NCI-H128 (cell line): ENCODE measurements around the gene ADGRV1.

ENCODE experiments used
- DNase-seq: peaks from one replicate; lab custom pipeline; 2025; ENCODE audit not compliant: unreplicated experiment; lab: John Stamatoyannopoulos, UW

ADGRV1 gene

GRCh38 chr5:91178461-91178860 lies 619.9 kb downstream of the ADGRV1 start:
- no peak for DNase-seq

DNA sequence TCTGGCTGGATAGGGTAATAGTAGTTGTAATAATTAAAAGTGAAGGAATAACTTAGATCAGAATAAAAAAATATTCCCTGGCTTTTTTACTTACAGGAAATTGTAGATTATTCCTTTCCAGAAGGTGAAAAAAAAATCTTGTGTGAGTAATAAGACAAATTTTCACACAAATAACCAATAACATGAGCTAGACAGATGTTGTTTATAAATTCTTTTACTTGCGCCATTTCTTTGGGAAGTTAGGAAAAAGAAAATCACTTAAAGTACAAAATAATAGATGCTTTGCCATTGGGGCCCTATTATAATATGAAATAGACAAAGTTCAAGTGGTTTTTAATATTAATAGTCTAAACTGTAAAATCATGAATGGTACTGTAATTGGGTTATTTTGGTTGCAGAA lies 620.4 kb downstream of the ADGRV1 start:
- DNase-seq: no peak

DNA sequence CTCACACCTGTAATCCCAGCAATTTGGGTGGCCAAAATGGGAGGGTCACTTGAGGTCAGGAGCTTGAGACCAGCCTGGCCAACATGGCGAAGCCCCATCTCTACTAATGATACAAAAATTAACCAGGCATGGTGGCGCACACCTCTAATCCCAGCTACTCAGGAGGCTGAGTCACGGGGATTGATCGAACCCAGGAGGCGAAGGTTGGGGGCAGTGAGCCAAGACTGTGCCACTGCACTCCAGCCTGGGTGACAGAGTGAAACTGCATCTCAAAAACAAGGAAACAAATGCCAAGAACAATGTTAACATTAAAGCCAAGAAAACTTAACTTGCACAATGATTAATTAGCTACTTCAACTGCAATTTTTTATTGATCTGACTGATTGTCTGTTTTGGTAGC lies 621.9 kb downstream of the ADGRV1 start:
- no peak for DNase-seq

GRCh38 chr5:91182763-91183162 lies 624.2 kb downstream of the ADGRV1 start:
- no peak for DNase-seq

DNA sequence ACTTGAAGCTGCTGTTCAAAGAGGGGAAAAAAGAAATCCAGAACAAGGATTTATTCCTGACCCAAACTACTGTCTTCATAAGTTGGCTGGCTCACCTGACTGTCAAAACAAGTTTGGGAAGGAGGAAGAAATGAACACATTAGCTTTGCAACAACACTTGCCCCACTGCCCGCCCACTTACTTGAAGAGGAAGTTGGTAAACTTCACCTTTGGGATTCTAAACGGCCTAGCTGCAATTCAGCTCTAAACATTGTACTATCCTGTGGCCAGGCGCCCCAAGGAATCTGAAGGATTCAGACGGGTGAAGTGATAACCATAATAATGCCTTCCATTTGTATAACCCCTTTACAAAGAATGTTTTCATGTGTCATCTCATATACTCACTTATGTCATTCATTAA lies 625.1 kb downstream of the ADGRV1 start:
- no peak for DNase-seq

DNA sequence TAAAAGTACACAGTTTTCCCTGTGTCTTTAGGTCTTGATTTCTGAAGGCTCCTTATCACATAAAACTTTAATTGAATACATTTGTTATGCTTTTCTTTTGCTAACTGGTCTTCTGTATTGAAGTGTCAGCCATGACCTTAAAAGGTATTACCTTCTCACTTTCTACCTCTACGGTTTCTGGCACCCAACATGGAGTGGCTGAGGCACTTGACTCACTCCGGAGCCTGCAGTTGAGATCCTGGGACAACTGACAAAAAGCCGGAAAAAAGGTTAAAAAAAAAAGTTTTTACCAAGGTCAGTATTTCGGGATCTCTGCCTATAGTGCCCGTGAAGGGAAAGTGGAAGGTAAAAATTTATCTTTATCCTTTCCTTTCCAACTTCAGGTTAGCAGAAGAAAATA lies 627.5 kb downstream of the ADGRV1 start:
- DNase-seq: no peak

DNA sequence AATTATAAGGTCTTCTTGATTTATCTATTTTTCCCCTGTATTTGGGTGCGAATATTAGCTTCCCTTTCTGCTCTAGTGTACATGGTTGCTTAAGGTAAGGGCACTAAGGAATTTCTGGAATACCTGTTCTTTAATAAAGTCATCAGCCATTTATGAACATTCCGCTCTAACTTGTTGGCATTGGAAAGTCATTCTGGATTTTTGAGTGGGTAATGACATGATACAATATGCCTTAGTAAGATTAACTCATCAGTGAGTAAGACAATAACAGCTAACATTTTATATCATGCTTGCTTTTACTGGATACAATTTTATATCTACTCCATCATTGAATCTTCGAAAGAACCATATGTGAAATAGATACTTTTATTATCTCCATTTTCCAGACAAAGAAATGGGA lies 628.4 kb downstream of the ADGRV1 start:
- DNase-seq: no peak

- no peak for DNase-seq
Measured at GRCh38 chr5:91188755-91189154, 630.2 kb downstream of the ADGRV1 start.

DNA sequence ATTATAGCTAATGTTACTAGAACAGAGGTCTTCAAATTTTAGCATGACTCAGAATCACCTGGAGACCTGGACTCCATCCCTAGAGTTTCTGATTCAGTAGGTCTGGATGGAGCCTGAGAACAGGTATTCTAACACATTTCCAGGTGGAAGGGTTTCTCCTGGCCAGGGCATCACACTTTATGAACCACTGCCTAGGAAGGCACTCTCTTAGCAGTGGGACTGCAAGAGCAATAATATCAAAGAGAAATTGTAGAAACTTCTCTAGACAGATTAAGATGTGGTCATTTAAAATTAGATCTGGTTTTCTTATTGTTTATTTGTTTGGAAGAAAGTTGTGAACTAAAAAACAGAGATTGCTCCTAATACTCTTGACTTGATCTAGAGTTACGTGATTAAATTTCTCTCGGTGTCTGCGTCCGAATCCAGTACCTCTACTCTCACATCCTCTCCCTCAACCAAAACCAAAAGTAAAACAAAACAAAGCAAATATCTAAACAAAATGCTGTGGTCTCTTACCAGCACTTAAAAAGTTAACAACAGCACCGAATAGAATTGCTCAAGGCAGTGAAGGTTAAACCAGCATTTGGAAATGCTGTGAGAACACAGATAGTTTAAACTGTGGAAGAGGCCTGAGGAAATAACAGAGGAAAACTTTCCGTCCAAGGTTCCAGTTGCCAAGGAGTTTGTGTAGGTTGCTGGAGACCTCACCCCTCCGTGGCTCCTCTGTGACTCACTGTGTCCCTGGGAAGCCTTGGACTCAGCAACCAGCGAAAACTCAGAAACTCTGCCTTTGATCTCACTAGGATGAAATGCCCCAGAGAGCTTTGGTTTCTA lies 631.1 kb downstream of the ADGRV1 start:
- no peak for DNase-seq

GRCh38 chr5:91190314-91190690 lies 631.7 kb downstream of the ADGRV1 start:
- no peak for DNase-seq

- peak; percentile 88 for DNase-seq
Measured at GRCh38 chr5:91194824-91195381, 636.3 kb downstream of the ADGRV1 start.

GRCh38 chr5:91200692-91201091 lies 642.1 kb downstream of the ADGRV1 start:
- no peak for DNase-seq

GRCh38 chr5:91206103-91206502 lies 647.5 kb downstream of the ADGRV1 start:
- DNase-seq: no peak

DNA sequence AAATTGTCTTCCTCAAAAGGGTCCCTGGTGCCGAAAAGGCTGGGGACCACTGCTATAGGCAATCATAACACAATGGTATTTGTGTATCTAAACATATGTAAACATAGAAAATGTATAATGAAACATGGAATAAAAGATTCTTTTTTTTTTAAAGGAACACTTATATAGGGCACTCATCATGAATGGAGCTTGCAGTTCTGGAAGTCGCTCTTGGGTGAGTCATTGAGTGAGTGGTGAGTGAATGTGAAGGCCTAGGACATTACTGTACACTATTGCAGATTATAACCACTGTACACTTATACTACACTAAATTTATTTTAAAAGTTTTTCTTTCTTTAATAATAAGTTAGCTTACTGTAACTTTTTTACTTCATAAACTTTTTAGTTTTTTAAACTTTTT lies 648.1 kb downstream of the ADGRV1 start:
- no peak for DNase-seq

DNA sequence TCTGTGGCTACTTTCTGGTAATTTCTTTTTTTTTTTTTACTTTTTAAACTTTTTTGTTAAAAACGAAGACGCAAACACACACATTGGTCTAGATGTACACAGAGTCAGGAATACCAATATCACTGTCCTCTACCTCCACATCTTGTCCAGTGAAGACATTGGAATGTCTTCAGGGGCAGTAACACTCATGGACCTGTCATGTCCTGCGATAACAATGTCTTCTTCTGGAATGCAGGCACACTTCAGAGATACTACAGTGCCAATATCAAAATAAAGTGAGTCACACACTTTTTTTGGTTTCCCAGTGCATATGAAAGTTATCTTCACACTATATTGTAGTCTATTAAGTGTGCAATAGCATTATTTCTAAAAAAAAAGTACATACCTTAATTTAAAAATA lies 648.7 kb downstream of the ADGRV1 start:
- DNase-seq: no peak

GRCh38 chr5:91211997-91212713 lies 653.6 kb downstream of the ADGRV1 start:
- no peak for DNase-seq

DNA sequence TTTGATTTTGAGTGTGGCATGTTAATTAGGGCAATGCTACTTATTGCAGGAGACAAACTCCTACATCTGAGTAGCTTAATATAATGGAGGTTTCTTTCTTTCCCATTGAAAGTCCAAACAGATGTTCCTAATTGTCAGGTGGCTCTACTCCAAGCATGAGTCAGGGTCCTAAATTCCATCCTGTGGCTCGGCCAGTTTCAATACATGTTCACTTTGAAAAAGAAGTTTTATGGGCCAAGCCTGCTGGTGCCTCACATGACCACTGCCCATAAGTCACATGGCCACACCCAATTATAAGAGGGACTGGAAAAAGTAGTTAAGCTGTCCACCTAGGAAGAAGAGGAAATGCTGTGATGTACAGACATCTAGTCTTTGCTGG lies 654.1 kb downstream of the ADGRV1 start:
- no peak for DNase-seq
